ENCODE measurements around the gene YWHAB.

DNA sequence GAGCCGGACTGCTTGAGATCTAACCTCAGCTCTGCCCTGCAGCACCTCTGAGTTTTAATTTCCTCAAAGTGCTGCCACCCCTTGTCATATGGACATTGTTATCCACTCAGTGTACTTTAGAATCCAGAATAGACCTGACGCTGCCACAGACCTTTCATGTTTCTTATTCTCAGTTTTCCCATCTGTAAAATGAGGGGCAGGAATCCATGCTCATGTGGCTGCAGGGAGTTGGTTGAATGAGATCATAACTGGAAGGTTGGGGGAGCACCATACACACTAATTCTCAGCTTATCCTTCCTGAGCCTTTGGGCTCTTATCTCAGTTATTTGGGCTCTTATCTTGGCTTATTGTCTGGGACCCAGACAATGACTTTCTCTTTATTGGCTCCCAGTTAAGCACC, 26.7 kb downstream of the YWHAB start:
- TF ChIP-seq, protein P1, sequence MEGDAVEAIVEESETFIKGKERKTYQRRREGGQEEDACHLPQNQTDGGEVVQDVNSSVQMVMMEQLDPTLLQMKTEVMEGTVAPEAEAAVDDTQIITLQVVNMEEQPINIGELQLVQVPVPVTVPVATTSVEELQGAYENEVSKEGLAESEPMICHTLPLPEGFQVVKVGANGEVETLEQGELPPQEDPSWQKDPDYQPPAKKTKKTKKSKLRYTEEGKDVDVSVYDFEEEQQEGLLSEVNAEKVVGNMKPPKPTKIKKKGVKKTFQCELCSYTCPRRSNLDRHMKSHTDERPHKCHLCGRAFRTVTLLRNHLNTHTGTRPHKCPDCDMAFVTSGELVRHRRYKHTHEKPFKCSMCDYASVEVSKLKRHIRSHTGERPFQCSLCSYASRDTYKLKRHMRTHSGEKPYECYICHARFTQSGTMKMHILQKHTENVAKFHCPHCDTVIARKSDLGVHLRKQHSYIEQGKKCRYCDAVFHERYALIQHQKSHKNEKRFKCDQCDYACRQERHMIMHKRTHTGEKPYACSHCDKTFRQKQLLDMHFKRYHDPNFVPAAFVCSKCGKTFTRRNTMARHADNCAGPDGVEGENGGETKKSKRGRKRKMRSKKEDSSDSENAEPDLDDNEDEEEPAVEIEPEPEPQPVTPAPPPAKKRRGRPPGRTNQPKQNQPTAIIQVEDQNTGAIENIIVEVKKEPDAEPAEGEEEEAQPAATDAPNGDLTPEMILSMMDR (conservative IDR thresholded peaks at IDR 0.05; ENCODE audit: low read length) = no peak
- TF ChIP-seq EZH2phosphoT487 (IDR thresholded peaks at IDR 0.05; ENCODE audit: borderline replicate concordance) = no peak

Measured in Loucy (cell line).